Colonic mucosa (tissue), 4 donors: ENCODE results near the gene NMB. TPM values are rescaled to one million over a fixed set of nuclear protein-coding genes. Genes with fewer than 3 reads are reported as not detected.

Experiments used
- DNase-seq: peaks from one replicate; pipeline ENCODE4 v3.0.0-alpha.2; 2020
- H3K27ac ChIP-seq: fragments of 200-600 bp; one replicate; pipeline ENCODE4 v1.8.0; 2021
- H3K27me3 ChIP-seq: fragments of 200-600 bp; one replicate; pipeline ENCODE4 v1.8.0; 2021
- H3K36me3 ChIP-seq: fragments of 200-600 bp; one replicate; pipeline ENCODE4 v1.8.0; 2021
- H3K4me1 ChIP-seq: fragments of 200-600 bp; one replicate; pipeline ENCODE4 v1.8.0; 2021; ENCODE audit warnings: mild to moderate bottlenecking
- H3K4me3 ChIP-seq: fragments of 200-600 bp; one replicate; pipeline ENCODE4 v1.8.0; 2021
- H3K9ac ChIP-seq, 2 donors: one replicate each; pipeline ENCODE4 v1.7.0; 2013; ENCODE audit warnings: control low read depth in 2 of 2, low read depth in 2 of 2, low read length in 2 of 2
- H3K9me3 ChIP-seq: fragments of 200-600 bp; one replicate; pipeline ENCODE4 v1.8.0; 2021
- intact Hi-C: fragments of 100-400 bp; cut with DNase I; formaldehyde crosslinking; loops from one replicate; pipeline ENCODE4 v1.14.1; 2022
- total RNA-seq, 2 donors: library from RNA; stranded (reverse); fragmentation: NEBNext Ultra II Directional in 1 of 2; extraction: Animal tissue kit (Norgen Biotek cat#: 25700) in 1 of 2; gene quantifications; one replicate each; pipeline ENCODE4 v1.2.1, GENCODE V29; 2021
- TF ChIP-seq, protein P1 (sequence below): fragments of 200-600 bp; IDR thresholded peaks from one replicate; pipeline ENCODE4 v1.8.0; 2022; ENCODE audit warnings: antibody characterized with exemption, mild to moderate bottlenecking
- donor health status: healthy.
- donor health status: DM: no; HTN: no; CAD: no.
- donor health status: DM: no; HTN: no; CAD: no.

NMB gene, protein sequence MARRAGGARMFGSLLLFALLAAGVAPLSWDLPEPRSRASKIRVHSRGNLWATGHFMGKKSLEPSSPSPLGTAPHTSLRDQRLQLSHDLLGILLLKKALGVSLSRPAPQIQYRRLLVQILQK
- total RNA-seq: 1 to 10 TPM; 2.8 to 4.4 TPM

DNA sequence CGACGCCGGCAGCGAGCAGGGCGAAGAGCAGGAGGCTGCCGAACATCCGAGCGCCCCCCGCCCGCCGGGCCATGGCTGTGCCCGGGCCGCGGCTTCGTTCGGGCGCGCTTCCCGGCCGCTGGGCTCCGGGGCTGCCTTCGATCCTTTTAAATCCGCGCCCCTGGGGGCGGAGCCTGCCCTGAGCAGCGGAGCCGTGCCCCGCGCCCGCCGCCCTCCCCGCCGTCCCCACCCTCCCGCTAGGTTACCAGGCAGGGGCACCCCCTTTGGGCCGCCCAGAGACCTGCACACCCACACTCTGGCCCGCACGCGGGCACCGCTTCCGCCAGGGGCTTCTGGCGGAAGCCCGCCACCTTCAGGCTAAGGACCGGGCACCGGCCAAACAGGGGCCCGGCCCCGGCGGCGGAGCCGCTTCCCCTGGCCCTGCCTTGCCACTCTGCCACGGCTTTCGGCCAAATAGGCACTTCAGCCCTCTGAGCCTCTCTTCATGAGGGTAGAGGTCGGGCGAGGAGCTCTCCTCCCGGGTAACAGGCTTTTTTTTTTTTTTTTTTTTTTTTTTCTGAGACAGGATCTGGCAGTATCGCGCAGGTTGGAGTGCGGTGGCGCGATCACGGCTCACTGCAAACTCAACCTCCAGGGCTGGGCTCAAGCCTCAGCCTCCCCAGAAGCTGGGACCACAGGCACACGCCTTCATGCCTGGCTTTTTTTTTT, at the start of gene NMB:
TSS of gene NMB (minus strand) at position 120 of the 708 bp plus-strand sequence. CDS start at position 73, 47 bp downstream.
- peaks cover 2% of the 10 kb centered on the region for H3K4me1 ChIP-seq
- DNase-seq: peak; percentile 84
- TF ChIP-seq, protein P1, sequence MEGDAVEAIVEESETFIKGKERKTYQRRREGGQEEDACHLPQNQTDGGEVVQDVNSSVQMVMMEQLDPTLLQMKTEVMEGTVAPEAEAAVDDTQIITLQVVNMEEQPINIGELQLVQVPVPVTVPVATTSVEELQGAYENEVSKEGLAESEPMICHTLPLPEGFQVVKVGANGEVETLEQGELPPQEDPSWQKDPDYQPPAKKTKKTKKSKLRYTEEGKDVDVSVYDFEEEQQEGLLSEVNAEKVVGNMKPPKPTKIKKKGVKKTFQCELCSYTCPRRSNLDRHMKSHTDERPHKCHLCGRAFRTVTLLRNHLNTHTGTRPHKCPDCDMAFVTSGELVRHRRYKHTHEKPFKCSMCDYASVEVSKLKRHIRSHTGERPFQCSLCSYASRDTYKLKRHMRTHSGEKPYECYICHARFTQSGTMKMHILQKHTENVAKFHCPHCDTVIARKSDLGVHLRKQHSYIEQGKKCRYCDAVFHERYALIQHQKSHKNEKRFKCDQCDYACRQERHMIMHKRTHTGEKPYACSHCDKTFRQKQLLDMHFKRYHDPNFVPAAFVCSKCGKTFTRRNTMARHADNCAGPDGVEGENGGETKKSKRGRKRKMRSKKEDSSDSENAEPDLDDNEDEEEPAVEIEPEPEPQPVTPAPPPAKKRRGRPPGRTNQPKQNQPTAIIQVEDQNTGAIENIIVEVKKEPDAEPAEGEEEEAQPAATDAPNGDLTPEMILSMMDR: peak; percentile 42
- no peaks in the 10 kb centered on the region for H3K36me3 ChIP-seq
- H3K9ac ChIP-seq: peak within 1 kb of the TSS; percentile 62 to 65
- H3K9me3 ChIP-seq: no peaks in the 10 kb centered on the region
- H3K27ac ChIP-seq: peak within 1 kb of the TSS; percentile 61
- H3K27me3 ChIP-seq: no peaks in the 10 kb centered on the region
- H3K4me3 ChIP-seq: peak within 1 kb of the TSS; percentile 65
- intact Hi-C loops: loop anchor here (10.0 kb wide), 1 partner anchor 57 kb away; the partner anchor contains the start of gene SEC11A

DNA sequence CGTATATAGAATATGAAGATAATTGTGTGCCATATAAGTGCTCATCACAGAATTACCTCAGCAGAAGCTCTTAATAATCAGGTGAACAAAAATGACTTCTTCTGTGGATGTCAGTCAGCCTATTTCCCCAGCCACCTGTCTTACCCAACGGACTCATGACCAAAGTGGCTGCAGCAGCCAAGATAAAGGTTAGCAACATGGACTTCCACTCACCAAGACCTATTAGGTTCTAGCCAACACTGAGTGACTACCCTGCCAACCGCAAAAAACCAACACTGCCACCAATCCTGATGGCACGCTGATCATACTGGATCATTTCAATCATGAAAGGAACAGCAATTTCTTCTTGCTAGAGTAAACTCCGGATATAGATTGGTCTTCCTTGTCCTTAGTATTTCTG, 45.8 kb upstream of the NMB start:
- Histone ChIP-seq H3K4me3 (no peak overlapping the region), H3K27me3 (no peaks in the 10 kb centered on the region), H3K27ac (no peak overlapping the region), H3K4me1 (no peaks in the 10 kb centered on the region), H3K9me3 (no peaks in the 10 kb centered on the region), H3K9ac (no peak overlapping the region), H3K36me3 (no peaks in the 10 kb centered on the region)
- DNase-seq: no peak
- TF ChIP-seq, protein P1: no peak
- intact Hi-C loops: no loop called here

DNA sequence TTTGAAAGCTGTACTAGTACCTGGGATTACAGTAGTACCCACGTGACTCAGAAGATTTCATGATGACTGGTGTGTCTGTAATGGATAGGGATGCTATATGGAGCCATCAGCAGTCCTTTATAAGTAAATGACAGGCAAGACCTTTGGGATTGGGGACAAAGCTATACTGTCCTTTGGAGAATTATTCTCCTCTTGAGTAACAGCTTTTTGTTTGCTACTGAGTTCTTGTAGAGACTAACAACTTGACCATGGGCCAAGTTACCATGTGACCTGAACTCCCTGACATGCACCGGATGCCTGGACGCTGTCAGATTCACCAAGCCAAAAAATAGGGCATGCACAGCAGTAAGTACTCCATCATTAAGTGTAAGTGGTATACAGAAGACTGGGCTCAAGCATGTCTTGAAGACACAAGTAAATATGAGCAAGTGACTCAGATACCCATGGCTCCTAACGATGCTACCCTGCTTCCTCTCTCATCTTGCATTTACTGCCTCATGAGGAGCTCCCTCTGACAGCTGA, 45.0 kb upstream of the NMB start:
- intact Hi-C loops: no loop called here
- no peak overlapping the region for H3K27ac ChIP-seq
- H3K4me1 ChIP-seq: no peaks in the 10 kb centered on the region
- H3K27me3 ChIP-seq: no peaks in the 10 kb centered on the region
- H3K36me3 ChIP-seq: no peaks in the 10 kb centered on the region
- H3K9me3 ChIP-seq: no peaks in the 10 kb centered on the region
- TF ChIP-seq, protein P1: no peak
- DNase-seq: peak; percentile 29
- no peak overlapping the region for H3K9ac ChIP-seq
- no peak overlapping the region for H3K4me3 ChIP-seq

DNA sequence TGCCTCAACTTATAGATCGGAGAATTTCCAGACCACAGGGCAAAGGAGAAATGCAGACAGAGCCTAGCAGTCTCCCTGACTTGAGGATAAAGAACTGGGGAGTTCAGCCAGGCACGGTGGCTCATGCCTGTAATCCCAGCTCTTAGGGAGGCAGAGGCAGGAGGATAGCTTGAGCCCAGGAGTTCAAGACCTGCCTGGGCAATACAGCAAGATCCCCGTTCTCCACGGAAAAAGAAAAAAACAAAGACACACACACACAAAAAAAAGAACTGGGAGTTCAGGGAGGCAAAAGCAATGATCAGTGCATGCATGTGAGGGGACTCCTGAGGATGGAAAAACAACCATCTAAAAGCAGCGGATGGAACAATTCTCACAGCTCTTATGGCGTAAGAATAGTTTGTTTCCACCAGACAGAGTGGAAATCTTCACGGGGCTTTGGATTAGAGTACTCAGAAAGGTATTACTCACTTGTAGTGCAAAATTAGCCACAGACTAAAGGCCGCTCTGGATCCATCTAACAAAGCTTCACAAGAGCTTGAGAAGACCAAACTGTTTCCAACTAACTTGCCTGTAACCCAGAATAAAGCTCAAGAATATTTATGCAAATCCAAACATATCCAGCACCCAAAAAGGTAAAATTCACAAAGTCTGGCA, 41.7 kb upstream of the NMB start:
- TF ChIP-seq, protein P1: no peak
- Histone ChIP-seq H3K27ac (no peak overlapping the region), H3K4me3 (no peak overlapping the region), H3K4me1 (no peaks in the 10 kb centered on the region), H3K9me3 (no peaks in the 10 kb centered on the region), H3K9ac (no peak overlapping the region), H3K36me3 (no peaks in the 10 kb centered on the region), H3K27me3 (no peaks in the 10 kb centered on the region)
- DNase-seq: no peak
- intact Hi-C loops: no loop called here

DNA sequence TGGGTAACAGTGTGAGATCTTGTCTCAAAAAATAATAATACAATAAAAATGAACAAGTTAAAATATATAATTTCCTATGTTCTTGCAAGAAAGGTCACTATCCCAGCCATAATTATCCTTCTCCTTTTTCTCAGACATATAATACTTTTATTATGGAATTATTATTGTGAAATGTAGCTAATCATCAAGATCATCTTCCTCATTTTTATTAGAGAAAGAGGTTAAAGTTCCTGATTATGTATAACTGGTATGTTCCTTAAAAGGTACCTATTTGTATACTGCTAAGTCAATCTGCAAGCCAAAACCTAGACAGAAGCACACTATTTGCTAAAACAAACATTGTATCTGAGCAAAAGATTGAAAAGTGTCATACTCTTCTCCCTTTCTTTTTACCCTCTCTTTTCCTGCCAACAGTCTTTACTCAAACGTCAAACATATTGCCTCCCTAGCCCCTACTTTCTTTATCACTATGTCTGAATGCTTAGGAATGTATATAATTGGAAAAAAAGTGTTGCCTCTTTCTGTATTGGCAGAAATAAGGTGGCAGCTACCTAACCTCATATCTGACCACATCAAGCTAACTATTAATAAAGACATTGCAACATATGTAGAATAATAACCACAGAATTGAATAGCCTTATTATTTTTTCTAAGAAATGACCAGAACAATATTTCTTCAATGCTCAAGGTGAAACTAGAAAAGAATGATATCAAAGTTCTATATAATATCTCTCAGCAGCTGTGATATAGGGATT, 39.4 kb upstream of the NMB start:
- Histone ChIP-seq H3K9me3 (no peaks in the 10 kb centered on the region), H3K4me3 (no peak overlapping the region), H3K9ac (no peak overlapping the region), H3K4me1 (no peaks in the 10 kb centered on the region), H3K27me3 (no peaks in the 10 kb centered on the region), H3K36me3 (no peaks in the 10 kb centered on the region), H3K27ac (no peak overlapping the region)
- no peak for DNase-seq
- intact Hi-C loops: no loop called here
- TF ChIP-seq, protein P1: no peak
